Hypothalamus (tissue), 51 donors: Measurements from ENCODE around the gene ALS2.
"Not testable (repeated sequence)": the region's sequence is repeated elsewhere in the genome, so short reads cannot be mapped to it uniquely, and the experiment has no call there.

Source experiments
- DNase-seq, 51 donors: peaks; one replicate each; lab custom pipeline; 2025; lab: John Stamatoyannopoulos, UW

ALS2 gene

GRCh38 chr2:201780674-201781493, at the start of gene ALS2:
TSS of gene ALS2 (minus strand) at chr2:201780933. CDS start at chr2:201768885, 12,048 bp downstream.
- peak; percentile 45 to 98 (median 90) for DNase-seq

GRCh38 chr2:201828220-201828619, 47.5 kb upstream of the ALS2 start:
- DNase-seq: no peak

- no peak for DNase-seq
Observed at GRCh38 chr2:201827621-201828020, 46.9 kb upstream of the ALS2 start.

- no peak for DNase-seq
Observed at GRCh38 chr2:201824212-201824611, 43.5 kb upstream of the ALS2 start.

GRCh38 chr2:201821080-201821479, 40.3 kb upstream of the ALS2 start:
- no peak for DNase-seq

GRCh38 chr2:201820383-201821007, 39.8 kb upstream of the ALS2 start:
- DNase-seq: no peak

- no peak for DNase-seq
Observed at GRCh38 chr2:201816657-201817575, 36.2 kb upstream of the ALS2 start.

- no peak for DNase-seq
Observed at GRCh38 chr2:201813996-201814760, 33.4 kb upstream of the ALS2 start.

GRCh38 chr2:201810604-201811003, 29.9 kb upstream of the ALS2 start:
- not testable (repeated sequence) for DNase-seq

GRCh38 chr2:201809633-201810032, 28.9 kb upstream of the ALS2 start:
- no peak for DNase-seq

- DNase-seq: no peak
Observed at GRCh38 chr2:201808027-201808426, 27.3 kb upstream of the ALS2 start.

- no peak for DNase-seq
Observed at GRCh38 chr2:201807452-201807999, 26.8 kb upstream of the ALS2 start.

GRCh38 chr2:201806442-201807170, 25.9 kb upstream of the ALS2 start, which contains the start of gene CDK15:
TSS of gene CDK15 (plus strand) at chr2:201806537. CDS start at chr2:201806665, 128 bp downstream.
- no peak for DNase-seq

GRCh38 chr2:201798914-201799285, 18.2 kb upstream of the ALS2 start:
- DNase-seq: not testable (repeated sequence)

GRCh38 chr2:201798252-201798913, 17.6 kb upstream of the ALS2 start:
- no peak for DNase-seq

- no peak for DNase-seq
Observed at GRCh38 chr2:201797175-201797840, 16.6 kb upstream of the ALS2 start.

GRCh38 chr2:201796478-201796865, 15.7 kb upstream of the ALS2 start:
- no peak for DNase-seq
